CD1c-positive myeloid dendritic cell (primary cell): ENCODE data around the gene SPON2.

ENCODE experiments used
- DNase-seq: peaks from one replicate; pipeline ENCODE4 v3.0.0-alpha.2; 2016; ENCODE audit errors: extremely low spot score

The SPON2 gene

DNA sequence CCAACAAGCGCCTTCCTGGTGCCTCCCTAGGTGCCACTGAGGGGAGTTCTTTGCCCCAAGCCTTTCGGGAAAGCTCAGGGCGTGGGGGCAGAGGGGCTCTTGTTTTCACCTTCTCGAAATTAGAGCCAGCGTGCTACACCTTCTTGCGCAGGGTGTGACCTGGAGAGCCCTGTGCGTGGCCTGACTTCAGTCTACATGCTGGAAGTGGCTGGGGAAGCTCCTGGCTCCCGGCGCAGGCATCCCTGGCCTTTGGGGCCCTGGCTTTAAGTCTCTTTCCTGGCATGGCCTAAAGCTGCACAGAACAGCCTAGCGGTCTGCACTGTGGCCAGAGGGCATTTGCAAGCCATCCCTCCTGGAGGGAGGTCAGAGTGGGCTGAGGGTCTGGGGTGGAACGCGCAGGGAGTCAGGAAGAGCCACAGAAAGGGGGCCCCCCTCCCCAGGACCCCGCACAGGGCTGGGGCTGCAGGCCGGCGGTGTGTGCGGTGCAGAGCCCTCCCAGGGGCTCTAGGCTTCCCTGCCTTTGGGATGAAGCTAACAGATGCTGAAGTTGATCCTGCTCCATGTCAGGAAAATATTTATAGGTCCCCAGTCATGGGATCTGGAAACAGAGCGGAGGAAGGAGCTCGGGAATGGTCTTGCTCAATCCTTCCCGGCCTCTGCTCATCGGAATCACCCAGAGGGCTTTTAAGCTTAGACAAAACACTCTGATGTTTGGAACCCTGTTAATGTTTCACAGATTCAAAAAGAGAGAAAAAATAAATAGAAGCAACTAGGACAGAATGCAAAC lies 781 bp upstream of the SPON2 start:
- no peak for DNase-seq

DNA sequence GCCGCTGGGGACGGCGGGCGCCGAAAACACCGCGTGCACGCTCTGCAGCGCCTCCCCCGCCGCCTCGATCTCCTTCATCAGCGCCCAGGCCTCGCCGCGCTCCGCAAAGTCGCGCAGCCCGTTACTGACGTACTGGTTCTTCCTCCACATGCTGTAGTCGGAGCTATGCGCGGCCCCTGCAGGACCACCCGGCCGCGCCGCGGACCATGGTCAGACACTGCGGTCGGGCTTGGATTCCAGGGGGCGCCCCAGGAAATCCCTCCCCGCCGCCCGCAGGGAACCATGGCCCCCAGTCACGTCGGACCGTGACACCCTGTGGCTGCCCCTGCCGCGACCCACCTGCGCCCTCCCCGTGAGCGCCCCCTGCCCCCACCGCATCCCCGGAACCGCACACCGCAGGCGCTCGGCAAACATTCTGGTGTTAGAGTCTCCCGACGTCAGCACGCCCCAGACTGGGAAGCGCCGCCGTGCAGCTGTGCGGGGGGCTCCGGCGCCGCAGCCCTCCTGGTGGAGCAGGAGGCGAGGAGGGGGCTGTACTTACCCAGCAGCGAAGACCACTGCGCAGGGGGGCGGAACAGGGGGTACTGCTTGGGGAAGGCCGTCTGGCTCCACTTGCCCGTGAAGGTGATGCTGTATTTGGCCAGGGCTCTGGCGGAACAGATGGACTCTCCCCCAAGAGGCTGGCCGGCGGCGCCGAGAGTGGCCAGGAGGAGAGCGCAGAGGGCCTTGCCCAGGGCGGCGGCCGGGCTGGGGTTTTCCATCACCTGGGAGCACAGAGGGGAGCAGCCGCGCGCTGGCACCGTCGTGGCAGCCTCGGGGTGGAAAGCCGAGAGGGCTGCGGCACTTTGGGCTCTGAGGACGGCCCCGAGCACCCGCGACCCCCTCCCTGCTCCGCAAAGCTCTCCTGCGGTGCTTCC lies 814 bp downstream of the SPON2 start:
- DNase-seq = peak; percentile 39

DNA sequence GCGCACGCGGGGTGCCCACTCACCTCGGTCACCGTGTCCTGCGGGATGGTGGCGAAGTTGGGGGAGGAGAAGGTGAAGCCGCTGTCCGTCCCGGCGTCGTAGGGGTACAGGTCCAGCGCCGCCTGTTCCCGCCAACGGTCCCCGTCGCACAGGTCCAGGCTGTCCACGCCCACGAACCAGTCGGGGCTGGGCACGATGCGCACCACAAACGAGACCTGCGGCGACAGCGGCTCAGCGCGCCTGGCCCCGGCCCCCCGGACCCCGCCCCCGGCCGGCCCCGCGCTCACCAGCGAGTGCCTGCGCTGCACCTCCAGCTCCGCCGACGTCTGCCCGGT lies 1.4 kb downstream of the SPON2 start:
- no peak for DNase-seq

DNA sequence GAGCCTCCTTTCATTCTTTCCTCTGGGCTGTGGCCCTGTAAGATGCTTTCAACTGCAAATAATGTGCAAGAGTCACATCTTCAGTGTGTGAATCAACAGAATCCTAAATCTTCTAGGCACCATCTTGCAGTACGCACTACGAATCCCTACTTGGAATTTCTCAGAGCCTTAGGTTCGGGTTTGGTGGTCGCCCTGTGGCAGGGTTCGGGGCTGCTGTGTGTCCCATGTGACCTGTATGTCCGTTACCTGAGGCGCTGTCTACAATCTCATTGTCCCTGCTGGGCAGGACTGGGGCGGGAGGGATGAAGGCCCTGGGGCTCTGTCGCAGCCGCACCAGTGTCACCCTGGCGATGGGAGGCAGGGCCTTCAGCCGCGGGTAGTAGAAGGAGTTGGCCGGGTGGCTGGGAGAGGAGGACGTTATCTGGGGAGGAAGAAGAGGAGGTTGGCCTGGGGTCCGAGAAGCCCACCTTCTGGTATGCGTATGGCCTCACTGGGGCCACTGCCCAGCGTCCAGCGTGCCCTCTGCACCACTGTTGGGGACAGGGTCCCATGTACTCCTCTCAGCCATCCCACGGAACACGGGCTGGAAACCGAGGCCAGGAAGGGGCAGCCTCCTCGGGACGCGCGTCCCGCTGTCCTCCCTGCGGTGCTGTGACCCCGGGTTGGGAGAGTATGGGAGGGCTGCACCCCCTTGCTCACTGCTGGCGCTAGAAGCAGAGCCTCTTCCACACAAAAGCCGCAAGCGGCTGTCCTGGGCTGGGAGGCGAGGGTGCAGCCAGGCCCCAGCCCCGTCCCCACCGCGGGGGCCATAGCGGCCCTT lies 2.0 kb downstream of the SPON2 start:
- no peak for DNase-seq

DNA sequence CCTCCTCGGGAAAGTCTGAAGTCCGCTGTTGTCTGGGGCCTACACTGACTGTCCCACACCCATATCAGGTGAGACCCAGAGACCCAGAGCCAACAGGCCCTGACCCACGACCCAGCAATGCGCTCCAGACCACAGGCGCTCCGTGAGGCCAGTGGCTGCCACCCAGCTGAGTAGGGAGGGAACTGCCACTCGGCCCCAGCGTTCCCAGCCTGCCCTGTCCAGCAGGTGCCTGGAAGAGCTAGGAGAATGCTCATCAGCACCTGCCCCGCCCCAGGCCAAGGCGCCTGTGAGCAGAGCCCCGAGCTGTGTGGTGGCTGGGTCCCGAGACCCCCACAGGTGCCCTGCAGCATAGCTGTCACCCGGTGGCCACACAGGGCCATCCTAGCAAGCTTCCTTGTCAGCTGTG lies 2.7 kb downstream of the SPON2 start:
- DNase-seq = no peak

DNA sequence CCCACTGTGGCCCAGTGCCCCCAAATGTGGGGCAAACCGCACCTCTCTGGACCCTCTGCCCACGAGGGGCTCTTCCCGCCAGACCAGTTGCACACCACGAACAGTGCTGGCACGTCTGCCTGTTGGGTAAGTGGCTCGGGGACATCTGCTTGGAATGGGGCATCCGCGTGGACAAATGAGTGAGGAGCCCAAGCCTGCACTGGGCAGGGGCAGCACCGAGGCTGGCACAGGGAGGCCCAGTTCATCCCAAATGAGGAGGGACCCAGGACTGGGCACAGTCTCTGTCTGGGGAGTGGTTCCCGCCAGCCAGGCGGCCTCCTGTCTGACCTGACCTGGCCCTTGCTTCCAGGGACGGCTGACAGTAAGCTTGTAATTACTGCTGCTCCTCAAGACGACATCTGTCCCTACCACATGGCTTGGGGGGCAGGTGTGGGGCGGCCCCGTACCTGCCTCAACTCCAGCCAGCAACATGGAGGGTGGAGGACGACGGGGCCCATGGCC lies 3.2 kb downstream of the SPON2 start:
- DNase-seq = no peak

DNA sequence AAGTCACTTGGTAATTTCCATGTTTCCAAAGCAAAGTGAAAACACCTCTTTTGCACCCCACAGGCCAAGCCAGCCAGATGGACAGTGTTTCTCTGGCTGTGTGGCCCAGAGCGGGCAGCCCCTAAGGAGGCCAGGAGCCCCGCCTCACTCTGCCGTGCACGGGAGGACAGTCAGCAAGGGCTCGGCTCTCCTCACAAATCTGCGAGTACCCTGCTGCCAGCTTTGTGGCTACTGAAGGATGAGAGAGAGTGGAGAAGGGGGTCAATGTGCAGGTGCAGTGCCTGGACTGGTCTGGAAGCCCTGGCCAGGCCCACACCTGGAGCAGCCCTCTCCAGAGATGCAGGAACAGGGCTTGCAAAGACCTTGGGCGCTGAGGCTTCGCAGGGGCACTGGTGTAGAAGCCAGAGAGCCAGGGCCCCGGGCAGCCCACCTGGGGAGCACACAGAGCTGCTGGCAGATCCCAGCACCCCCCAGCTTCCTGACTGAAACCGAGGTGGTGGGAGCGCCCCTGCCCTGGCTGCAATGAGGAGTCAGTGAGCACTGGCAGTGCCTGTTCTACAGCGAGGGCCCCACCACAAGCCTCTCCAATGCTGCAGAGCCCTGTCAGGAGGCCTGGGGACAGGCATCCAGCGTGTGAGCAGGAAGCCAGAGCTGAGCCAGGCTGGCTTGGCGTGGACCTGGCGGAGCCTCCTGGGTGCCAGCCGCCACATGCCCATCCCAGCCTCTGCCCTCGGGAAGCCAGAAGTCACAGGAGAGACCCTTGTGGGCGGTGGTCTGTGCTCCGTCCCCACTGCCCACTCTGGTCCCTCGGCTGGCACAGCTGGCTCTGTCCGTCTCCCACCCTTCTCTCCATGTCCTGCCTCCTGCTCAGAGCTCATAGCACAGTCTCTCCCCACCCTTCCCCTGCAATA lies 3.9 kb downstream of the SPON2 start:
- no peak for DNase-seq

DNA sequence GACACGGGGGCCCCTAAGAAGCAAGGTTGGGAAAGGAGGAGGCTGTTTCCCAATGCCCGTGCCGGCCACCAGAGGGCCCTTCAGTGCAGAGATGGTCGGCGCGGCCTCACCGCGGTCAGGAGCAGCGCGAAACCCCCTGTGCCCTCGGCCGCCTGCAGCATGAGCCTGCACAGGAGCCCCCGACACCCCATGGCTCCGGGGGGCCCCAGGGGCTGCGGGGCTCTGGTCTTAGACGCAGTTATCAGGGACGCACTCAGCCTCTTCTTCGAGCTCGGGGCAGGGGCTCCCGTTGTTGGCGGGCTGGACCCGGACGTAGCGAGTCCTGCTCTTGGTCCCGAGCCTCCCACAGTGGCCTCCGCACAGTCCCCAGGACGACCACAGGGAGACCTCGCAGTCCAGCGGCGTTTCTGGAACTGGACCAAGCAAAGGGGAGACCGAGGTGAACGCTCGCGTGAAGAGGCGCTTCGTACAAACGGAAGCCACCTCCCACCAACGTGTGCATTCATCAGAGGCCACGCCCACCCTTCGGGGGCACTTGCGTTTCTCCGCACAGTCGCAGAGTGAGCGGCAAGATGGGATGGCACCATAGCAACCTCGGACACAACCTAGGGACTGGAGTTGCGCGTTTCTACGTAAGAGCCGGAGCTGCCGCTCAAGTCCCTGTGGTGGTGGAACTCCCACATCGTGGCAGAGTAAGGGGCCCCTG lies 5.0 kb downstream of the SPON2 start:
- DNase-seq = peak; percentile 90

DNA sequence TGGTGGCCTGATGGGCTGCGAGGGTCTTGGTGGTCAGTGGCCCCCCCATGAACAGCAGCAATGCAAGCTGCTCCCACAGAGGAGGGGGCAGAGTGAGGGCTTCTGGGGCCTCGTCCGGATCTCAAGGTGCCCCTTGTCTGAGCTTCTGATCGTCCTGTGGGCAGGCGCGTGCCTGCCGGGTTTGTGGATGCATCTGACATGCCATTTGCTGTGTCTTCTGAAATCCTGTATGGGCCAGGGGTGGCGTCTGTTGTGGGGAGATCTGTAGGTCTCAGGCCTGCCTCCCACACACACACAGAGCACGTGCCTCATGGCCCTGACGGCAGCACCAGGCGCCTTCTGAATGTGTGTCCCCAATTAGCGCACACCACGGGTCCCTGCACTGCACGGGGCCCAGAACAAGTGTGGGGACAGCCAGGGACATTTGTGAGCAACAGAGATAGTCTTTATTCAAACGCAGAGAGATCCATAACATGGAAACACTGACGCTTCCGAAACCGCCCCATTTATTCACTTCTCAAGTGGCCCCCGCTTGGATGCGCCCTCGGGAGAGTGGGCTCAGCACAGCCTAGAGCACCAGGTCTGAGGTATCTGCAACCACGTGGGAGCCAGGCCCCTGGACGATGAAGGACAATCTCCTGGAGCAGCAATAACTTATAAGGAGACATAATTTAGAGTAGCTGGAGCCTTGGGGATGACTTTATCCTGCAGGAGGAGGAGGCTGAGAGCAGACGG lies 5.7 kb downstream of the SPON2 start:
- DNase-seq = no peak

DNA sequence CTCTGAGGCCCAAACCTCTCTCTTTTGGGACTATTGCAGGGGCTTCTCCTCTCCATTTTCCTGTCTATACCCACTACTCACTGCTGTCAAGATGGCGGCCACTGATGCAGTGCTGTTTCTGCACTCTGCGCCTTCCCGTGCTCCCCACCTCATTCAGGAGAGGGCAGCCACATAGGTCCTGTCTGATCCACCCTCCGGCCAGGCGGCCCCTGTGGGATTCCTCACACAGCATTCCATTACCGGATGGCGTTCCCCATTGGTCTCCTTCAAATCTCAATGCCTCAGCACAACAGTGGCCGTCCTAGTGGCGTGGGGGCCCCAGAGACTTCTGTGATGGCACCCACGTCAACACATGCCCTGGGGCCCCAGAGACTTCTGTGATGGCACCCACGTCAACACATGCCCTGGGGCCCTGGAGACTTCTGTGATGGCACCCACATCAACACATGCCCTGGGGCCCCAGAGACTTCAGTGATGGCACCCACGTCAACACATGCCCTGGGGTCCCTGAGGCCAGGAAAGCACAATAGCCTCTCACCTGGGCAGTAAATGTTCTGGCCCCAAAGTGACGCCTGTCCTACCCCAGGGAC lies 7.3 kb downstream of the SPON2 start:
- no peak for DNase-seq

DNA sequence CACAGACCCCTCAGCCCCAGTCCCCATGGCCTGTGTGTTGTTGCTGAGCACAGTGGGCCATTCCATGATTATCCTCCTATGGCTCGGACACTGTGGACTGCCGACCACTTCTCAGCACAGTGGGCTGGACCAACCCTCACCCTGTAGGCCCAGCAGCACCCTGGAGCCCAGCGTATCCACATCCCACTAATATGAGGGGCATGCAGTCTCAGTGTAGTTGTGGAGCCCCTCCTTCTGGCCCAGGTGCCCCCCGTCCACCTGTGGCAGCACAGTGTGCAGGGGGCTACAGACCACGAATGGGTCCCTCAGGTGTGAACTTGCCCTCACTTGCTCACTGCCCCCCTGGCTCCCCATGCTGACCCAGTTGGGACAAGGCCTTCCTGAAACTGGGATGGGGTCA lies 7.9 kb downstream of the SPON2 start:
- no peak for DNase-seq

DNA sequence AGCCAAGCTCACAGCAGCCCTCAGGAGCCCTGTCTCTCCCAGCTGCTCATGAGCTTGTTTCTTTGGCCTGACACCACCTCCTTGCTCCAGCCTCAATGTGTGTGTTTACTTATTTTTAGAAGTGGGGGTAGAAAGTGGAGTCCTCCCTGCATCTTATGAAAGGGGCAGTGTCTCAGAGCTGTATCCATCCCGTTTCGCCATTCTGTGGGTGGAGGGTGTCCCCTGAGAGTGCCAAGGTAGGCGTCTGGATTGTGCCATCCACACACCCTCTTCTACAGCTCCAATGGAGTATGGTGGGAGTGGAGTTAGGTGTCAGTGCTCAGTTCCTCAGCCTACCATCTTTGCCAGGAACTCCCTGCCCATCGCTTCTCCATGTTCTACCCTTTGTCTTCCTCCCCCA lies 8.3 kb downstream of the SPON2 start:
- no peak for DNase-seq

DNA sequence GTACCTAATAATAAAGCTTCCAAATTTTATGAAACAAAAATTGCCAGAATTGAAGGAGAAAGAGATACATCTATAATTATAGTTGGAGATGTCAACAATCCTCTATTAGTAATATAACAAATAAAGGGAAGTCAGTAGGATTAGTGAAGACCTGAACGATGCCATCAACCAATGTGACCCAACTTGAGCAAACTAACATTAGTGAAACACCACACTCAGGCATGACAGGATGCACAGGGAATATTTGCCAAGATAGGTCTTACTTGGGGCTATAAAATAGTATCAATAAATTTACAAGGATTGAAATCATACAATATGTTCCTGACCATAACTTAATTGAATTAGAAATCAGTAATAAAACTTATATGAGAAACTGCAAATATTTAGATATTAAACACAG lies 12.0 kb downstream of the SPON2 start:
- DNase-seq = no peak

DNA sequence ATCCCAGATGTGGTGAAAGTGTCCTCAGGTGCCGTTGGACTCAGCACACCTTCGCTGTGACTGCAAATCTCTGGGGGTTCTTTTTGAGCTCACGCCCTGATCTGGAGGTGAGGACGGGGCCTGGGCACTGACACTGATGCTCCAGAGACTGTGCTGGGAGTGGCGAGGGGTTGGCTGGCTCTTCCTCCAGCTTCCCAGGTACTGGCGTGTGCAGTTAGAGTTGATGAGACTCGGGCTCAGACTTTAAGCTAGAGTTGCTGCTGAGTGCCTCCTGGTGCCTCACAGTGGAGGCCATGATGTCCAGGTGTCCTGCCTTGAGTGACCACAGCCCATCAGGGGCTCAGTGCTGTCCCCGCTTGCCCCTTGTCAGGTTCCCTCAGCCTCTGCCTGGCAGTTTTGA lies 16.3 kb downstream of the SPON2 start:
- DNase-seq = no peak

DNA sequence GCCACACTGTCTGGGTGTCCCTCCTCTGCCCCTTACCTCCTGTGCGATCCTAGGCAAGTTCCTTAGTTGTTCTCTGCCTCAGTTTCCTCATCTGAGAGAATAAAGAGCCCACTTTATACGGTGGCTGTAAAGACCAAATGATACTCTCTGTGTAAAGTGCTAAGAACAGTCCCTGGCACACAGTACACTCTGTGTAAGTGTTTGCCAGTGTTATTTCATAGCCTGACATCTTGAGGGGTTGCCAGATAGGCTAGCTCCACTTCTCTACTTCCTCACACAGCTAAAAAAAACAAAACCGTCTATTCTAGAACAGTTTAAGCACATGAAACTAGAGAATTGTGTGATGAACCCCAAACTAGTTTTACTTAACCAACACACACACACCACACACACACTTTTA lies 17.1 kb downstream of the SPON2 start:
- no peak for DNase-seq

DNA sequence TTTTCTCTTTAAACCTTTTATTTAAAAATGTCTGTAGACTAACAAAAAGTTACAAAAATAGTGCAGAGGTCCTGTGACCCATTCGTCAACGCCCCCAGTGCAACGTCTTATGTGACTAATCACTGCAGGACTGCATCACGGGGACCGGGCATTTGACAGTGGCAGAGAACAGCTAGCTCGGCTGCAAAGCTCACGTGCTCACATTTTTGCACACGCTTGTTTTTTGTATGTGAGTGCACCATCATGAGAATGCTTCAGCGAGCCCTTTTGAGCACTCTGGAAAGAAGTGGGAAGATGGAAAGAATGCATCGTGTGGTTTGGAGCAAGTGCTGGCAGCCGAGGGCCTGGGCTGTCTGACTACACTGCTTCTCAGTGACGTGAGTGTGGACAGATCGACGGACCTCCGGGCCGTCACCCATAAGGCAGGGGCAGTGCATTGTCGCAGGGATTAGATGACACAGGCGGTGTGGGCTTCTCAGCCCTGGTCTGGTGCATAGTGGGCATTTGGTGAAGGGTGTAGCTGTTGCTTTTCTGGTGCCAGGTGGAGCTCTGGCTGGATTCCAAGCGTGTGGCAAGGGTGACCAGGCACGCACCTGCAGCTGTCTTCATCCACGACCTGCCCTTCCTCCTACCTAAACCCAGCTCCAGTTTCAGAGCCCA lies 17.7 kb downstream of the SPON2 start:
- DNase-seq = no peak

DNA sequence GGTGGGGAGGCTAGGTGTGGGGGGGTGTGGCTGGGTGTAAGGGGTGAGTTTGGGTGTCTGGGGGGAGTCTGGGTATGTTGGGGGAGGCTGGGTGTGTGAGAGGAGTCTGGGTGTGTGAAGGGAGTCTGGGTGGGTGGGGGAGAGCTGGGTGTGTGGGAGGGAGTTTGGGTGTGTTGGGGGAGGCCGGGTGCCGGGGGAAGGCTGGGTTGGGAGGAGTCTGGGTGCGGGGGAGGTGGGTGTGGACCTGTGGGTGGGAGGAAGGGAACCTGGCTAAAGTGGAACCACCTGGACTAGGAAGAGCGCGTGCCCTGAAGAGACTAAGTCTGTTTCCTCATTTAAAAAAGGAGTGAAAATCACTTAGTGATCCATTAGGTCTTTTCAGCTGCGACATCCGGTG lies 18.3 kb downstream of the SPON2 start:
- no peak for DNase-seq

DNA sequence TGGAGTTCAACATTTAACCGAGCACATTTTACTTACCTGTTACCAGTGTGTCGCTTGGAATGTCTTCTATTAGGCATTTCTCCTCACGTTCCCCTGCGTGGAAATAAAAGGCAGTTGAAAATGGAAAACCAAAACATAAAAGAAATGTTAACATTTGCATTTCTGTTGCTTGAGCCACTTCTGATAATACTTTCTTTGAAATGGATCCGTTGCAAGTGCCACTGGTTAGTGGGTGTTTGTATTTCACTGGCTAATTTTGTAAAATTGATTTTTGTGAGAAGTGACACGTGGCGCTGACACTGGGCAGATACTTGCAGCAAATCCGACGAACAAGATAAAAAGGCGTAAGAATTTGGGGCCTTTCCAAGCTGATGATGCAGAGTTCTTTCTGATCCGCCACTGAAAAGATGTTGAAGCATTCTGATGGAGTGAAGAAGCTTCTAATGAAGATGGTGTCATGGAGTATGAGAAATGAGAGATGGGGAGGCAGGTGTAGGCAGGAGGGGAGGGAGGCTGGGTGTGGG lies 18.8 kb downstream of the SPON2 start:
- no peak for DNase-seq

DNA sequence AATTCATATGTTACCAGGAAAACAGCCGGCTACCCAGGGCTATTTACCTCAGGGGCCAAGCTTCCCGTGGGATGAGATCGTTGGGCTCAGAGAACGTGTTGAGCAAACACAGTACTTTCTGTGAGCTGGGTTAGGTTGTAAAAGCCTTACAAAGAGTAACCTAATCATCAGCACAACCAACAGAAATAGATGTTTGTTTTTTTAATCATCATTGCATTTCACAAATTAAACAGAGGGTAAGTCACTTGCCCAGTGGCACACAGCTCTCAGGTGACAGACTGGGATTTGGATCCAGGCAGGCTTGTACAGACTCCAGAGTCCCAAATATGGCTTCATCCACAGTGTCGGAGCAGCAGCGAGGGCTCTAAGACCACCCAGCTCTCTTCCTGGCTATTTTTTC lies 20.1 kb downstream of the SPON2 start:
- DNase-seq = no peak
